GM12873 (cell line): Measurements from ENCODE around the gene STAP2.

Experiments used
- TF ChIP-seq, protein P1 (sequence below): IDR thresholded peaks from 2 replicates; pipeline ENCODE4 v1.5.1; 2012; ENCODE audit warnings: low read depth, mild to moderate bottlenecking, moderate library complexity, low read length, control low read depth; ENCODE audit not compliant: insufficient read depth; ENCODE audit errors: missing control alignments

The STAP2 gene

DNA sequence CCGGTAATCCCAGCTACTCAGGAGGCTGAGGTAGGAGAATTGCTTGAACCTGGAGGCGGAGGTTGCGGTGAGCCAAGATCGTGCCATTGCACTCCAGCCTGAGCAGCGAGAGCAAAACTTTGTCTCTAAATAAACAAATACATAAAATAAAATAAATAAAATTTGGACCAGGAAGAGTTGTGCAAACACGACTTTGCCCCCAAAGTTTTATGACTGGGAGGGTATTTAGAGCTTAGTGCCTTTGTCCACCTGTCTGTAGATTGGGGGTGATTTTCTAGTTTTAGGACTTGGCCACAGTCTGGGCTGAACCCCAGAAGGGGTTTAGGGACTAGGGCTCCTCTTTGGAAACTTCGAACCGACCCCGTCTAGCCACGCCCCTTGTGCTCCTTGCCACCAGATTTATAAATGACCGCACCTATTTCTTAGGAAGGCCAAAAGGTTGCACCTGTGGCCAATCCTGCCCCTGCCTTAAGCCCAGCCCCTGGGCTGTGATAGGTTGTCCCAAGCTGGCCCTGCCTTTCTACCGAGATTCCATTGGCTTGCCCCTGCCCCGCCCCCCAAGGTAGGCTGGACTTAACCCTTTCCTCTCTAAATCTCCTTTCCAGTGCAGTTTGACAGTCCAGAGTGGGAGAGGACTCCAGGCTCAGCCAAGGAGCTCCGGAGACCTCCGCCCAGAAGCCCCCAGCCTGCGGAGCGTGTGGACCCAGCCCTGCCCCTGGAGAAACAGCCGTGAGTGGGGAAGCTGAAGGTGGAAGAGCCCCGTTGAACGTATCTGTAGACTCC lies 54.3 kb downstream of the STAP2 start:
- TF ChIP-seq, protein P1, sequence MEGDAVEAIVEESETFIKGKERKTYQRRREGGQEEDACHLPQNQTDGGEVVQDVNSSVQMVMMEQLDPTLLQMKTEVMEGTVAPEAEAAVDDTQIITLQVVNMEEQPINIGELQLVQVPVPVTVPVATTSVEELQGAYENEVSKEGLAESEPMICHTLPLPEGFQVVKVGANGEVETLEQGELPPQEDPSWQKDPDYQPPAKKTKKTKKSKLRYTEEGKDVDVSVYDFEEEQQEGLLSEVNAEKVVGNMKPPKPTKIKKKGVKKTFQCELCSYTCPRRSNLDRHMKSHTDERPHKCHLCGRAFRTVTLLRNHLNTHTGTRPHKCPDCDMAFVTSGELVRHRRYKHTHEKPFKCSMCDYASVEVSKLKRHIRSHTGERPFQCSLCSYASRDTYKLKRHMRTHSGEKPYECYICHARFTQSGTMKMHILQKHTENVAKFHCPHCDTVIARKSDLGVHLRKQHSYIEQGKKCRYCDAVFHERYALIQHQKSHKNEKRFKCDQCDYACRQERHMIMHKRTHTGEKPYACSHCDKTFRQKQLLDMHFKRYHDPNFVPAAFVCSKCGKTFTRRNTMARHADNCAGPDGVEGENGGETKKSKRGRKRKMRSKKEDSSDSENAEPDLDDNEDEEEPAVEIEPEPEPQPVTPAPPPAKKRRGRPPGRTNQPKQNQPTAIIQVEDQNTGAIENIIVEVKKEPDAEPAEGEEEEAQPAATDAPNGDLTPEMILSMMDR: no peak

DNA sequence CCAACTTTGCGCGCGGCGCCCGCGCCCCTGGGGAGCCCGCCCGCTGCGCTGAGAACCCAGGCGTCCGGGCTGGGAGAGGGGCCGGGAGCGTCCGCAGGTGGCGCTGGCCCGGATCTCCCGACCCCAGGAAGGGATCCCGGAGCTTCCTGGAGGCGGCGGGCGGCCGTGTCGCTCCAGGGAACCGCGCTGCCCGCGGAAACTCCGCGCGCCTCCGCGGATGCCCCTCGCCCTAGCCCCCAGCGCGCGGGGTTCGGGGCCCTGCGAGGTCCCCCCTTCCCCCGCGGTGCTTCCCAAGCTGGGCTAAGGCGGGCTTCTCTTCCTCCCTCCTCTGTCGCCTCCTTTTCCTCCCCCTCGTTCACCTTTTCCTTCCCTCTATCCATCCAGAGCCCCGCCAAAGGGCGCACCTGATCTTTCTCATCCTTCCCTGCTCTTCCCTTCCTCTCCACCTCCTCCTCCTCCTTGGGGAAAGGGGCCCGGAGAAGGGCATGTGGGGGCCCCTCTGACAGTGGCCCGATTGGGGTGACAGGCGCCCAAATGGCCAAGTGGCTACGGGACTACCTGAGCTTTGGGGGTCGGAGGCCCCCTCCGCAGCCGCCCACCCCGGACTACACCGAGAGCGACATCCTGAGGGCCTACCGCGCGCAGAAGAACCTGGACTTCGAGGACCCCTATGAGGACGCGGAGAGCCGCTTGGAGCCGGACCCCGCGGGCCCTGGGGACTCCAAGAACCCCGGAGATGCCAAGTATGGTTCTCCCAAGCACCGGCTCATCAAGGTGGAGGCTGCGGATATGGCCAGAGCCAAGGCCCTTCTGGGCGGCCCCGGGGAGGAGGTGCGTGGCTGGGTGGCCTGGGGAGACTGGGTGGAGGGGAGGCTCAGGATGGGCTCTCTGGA lies 58.9 kb downstream of the STAP2 start:
- TF ChIP-seq, protein P1: no peak

DNA sequence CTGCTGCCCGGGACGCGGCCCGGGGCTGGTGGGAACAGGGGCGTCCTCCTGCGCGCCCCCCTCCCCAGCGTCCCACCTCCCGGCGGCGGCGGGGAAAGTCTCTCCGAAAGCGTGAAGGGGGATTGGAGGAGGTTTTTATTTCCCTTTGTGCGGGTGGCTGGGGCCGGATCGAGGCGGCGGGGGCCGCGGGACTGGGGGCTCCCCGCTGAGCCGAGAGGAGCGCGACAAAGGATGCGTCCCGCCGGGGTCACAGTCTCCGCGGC lies 59.4 kb downstream of the STAP2 start:
- TF ChIP-seq, protein P1: no peak

DNA sequence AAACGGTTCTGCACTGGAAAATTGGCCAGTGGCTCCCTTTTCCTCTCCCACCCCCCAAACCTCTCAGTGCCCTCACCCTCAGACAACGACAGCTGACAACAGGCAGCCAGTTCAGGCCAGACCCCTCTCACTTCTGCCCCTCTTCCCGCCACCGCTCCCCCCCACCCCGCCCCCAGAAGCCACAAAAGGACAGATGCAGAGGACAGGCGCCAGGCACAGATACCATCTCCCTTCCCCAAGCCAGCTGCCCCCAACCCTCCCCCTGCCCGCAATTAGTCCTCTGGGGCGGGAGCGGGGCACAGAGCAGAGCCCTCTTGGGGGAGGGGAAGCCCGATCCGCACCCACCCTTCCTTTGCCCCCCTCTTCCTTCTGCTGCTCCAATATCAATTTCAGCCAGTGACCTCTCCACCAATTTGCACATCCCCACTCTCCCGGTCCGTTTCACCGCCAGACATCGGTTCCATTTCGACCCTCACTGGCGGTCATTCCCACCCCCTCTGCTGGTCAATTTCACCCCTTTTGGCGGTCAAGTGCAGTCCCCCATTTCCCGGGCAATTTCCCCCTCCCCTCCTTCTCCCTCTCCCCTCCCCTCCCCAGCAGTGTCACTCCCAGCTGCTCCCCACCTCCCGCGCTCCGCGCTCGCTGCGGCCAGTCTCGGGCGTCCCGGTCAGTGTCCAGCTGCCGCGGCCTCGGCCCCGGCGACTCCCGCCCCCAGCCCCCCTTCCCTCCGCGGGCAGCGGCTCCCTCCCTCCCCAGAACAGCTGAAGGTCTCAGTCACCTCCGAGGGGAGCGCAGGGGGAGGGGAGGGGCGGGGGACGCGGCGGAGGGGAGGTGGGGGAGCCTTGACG lies 60.0 kb downstream of the STAP2 start, which contains the start of gene SHD:
Gene SHD, plus strand, starts transcription at position 848 of the 848 bp plus-strand sequence. CDS start 798 bp downstream, outside the sequence.
- TF ChIP-seq, protein P1: no peak

DNA sequence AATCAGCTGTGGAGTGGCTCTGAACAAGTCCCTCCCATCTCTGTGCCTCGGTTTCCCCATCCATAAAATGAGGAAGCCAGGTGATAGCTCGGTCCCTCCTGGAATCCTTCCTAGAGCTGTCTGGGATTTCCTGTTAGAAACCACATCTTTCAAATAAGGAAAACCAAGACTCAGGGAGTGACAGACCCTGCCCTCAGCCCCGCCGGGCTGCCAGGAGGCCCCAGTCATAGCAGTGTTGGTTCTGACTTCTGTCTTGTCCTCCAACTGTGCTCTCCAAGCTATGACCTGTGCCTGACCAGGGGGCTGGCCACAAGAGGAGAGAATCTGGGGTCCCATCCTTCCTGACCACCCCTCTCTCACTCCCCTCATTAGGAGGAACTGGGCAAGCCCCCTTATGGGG lies 60.6 kb downstream of the STAP2 start:
- TF ChIP-seq, protein P1: no peak

DNA sequence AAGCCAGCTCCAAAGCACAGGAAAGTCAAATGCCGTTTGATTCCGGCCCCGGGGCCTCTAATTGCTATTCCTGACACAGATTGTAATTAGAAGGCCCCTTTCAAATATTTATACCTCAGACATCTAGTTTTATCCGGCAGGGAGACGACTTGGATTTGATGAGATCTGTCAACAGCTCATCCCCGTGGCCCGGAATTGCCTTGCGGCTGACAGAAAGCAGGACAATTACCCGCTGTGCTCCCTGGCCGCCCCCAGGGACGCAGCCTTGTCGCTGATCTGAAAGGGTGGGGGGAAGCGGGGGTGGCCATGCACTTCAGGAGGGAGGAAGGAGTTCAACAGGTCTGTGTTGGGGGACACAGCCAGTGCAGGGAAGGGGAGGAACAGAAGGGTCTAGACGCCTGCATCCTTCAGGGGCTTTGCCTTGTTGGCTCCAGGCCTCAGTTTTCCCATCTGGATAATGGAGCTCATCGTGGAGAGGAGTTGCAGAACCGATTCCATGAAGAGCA lies 61.4 kb downstream of the STAP2 start:
- TF ChIP-seq, protein P1: no peak
